Fibroblast of lung (primary cell): ENCODE data around the gene ACTMAP. TPM values are rescaled to one million over a fixed set of nuclear protein-coding genes. Genes with fewer than 3 reads are reported as not detected.

Experiments
- DNase-seq, 2 donors: peaks; one replicate each; pipeline versions ENCODE4 v3.0.0 to v3.0.0-alpha.2; 2010; ENCODE audit warnings: low read depth in 2 of 2
- H2AFZ ChIP-seq: 2 replicates; pipeline ENCODE4 v1.5.1; 2012; ENCODE audit warnings: low read length, control low read depth, inconsistent platforms
- H3K27ac ChIP-seq: 2 replicates; pipeline ENCODE4 v1.5.1; 2011; ENCODE audit warnings: low read length, control low read depth; ENCODE audit not compliant: insufficient read depth
- H3K27me3 ChIP-seq: 2 replicates; pipeline ENCODE4 v1.5.1; 2011; ENCODE audit warnings: mild to moderate bottlenecking, low read length; ENCODE audit not compliant: control insufficient read depth, insufficient read depth
- H3K36me3 ChIP-seq: 2 replicates; pipeline ENCODE4 v1.5.1; 2011; ENCODE audit warnings: low read length; ENCODE audit not compliant: control insufficient read depth, insufficient read depth
- H3K4me1 ChIP-seq: 2 replicates; pipeline ENCODE4 v1.5.1; 2011; ENCODE audit warnings: low read length; ENCODE audit not compliant: control insufficient read depth, insufficient read depth; ENCODE audit errors: extremely low read depth
- H3K4me2 ChIP-seq: 2 replicates; pipeline ENCODE4 v1.5.1; 2011; ENCODE audit warnings: low read length, control low read depth; ENCODE audit not compliant: insufficient read depth; ENCODE audit errors: extremely low read depth
- H3K4me3 ChIP-seq, 4 experiments: fragments of 200-600 bp in 1 of 4; sonication (generic) in 1 of 4; replicated peaks in 1 of 4; 2 replicates each; pipeline ENCODE4 v1.5.1; 2011 to 2016; ENCODE audit warnings: low read length in 4 of 4, low read depth in 3 of 4, mild to moderate bottlenecking in 3 of 4, control low read depth in 2 of 4, inconsistent platforms in 1 of 4, mixed read lengths in 1 of 4; ENCODE audit not compliant: insufficient read depth in 1 of 4; ENCODE audit errors: control extremely low read depth in 1 of 4
- H3K79me2 ChIP-seq: 2 replicates; pipeline ENCODE4 v1.5.1; 2012; ENCODE audit warnings: mild to moderate bottlenecking, low read length, inconsistent platforms; ENCODE audit not compliant: control insufficient read depth, insufficient read depth
- H3K9ac ChIP-seq: 2 replicates; pipeline ENCODE4 v1.5.1; 2011; ENCODE audit warnings: mild to moderate bottlenecking, low read length, control low read depth; ENCODE audit not compliant: insufficient read depth
- H3K9me3 ChIP-seq: 2 replicates; pipeline ENCODE4 v1.5.1; 2012; ENCODE audit warnings: low read depth, low read length; ENCODE audit not compliant: control insufficient read depth, insufficient read depth
- H4K20me1 ChIP-seq: 2 replicates; pipeline ENCODE4 v1.5.1; 2011; ENCODE audit warnings: low read length; ENCODE audit not compliant: control insufficient read depth, insufficient read depth; ENCODE audit errors: extremely low read depth
- EZH2 ChIP-seq: IDR thresholded peaks from 2 replicates; pipeline ENCODE4 v1.5.1; 2012; ENCODE audit warnings: low read length, control low read depth, mild to moderate bottlenecking; ENCODE audit errors: missing control alignments
- polyA plus RNA-seq, 2 donors: library from polyadenylated mRNA; depleted of rRNA in 1 of 2; stranded (reverse) in 1 of 2; unstranded in 1 of 2; fragments of >200 nt; gene quantifications; 2 replicates each; pipeline ENCODE4 v1.2.1, GENCODE V29; 2011 to 2012; ENCODE audit warnings: missing spikeins in 1 of 2
- total RNA-seq: library from RNA; depleted of rRNA; stranded (reverse); fragments of >200 nt; gene quantifications from 2 replicates; pipeline ENCODE4 v1.2.1, GENCODE V29; 2014
- TF ChIP-seq, protein P1 (sequence below), 2 donors: IDR thresholded peaks in 1 of 2; conservative IDR thresholded peaks in 1 of 2; 1 replicate in 1 of 2; 2 replicates in 1 of 2; pipeline ENCODE4 v1.5.1; 2011 to 2012; ENCODE audit warnings: low read length in 2 of 2, control low read depth in 1 of 2, inconsistent platforms in 1 of 2, low read depth in 1 of 2, mild to moderate bottlenecking in 1 of 2

ACTMAP gene
- total and polyA plus RNA-seq, 2 donors (not counting 1 experiment from before 2014, with no cell fraction given) = 1.8 to 2.2 TPM

- no peaks in the 10 kb centered on the region for H3K79me2 ChIP-seq
- H3K27ac ChIP-seq = no peak overlapping the region
- H3K4me2 ChIP-seq = no peak overlapping the region
- no peak for DNase-seq
- H3K9ac ChIP-seq = no peak overlapping the region
- H3K27me3 ChIP-seq = no peaks in the 10 kb centered on the region
- no peaks in the 10 kb centered on the region for H3K9me3 ChIP-seq
- peaks cover 17% of the 10 kb centered on the region for H3K36me3 ChIP-seq
- no peaks in the 10 kb centered on the region for H4K20me1 ChIP-seq
- no peak overlapping the region for H3K4me3 ChIP-seq
- TF ChIP-seq, protein P1, sequence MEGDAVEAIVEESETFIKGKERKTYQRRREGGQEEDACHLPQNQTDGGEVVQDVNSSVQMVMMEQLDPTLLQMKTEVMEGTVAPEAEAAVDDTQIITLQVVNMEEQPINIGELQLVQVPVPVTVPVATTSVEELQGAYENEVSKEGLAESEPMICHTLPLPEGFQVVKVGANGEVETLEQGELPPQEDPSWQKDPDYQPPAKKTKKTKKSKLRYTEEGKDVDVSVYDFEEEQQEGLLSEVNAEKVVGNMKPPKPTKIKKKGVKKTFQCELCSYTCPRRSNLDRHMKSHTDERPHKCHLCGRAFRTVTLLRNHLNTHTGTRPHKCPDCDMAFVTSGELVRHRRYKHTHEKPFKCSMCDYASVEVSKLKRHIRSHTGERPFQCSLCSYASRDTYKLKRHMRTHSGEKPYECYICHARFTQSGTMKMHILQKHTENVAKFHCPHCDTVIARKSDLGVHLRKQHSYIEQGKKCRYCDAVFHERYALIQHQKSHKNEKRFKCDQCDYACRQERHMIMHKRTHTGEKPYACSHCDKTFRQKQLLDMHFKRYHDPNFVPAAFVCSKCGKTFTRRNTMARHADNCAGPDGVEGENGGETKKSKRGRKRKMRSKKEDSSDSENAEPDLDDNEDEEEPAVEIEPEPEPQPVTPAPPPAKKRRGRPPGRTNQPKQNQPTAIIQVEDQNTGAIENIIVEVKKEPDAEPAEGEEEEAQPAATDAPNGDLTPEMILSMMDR (conservative IDR thresholded peaks at IDR 0.05 in 1 of 2, IDR thresholded peaks at IDR 0.05 in 1 of 2; ENCODE audit: low read depth in 1 of 2, low read length in 2 of 2) = no peak
- TF ChIP-seq EZH2 = no peak
- H3K4me1 ChIP-seq = no peaks in the 10 kb centered on the region
- no peak overlapping the region for H2AFZ ChIP-seq
Observed at GRCh38 chr19:40707615-40708014, 42.7 kb downstream of the ACTMAP start.

- Histone ChIP-seq H3K9me3 (no peaks in the 10 kb centered on the region), H3K4me3 (no peak overlapping the region), H3K27me3 (no peaks in the 10 kb centered on the region), H2AFZ (no peak overlapping the region), H3K4me1 (no peaks in the 10 kb centered on the region), H3K4me2 (no peak overlapping the region), H3K27ac (no peak overlapping the region), H3K9ac (no peak overlapping the region), H4K20me1 (no peaks in the 10 kb centered on the region), H3K79me2 (no peaks in the 10 kb centered on the region), H3K36me3 (peaks cover 22% of the 10 kb centered on the region)
- no peak for DNase-seq
- no peak for TF ChIP-seq EZH2
- TF ChIP-seq, protein P1 (conservative IDR thresholded peaks at IDR 0.05 in 1 of 2, IDR thresholded peaks at IDR 0.05 in 1 of 2; ENCODE audit: low read depth in 1 of 2, low read length in 2 of 2) = no peak
Observed at GRCh38 chr19:40705950-40706619, 44.2 kb downstream of the ACTMAP start.

DNA sequence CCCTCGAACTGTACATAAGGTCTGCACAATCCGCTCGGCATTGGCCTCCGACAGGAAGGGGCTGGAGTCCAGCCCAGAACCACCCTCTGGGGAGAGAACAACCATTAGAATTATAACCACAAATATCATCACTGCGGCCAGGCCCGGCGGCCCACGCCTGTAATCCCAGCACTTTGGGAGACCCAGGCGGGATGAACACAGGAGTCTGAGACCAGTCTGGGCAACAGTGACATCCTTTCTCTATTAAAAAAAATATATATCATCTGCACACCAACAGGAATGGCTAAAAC is 45.0 kb downstream of the ACTMAP start:
- no peak overlapping the region for H3K9ac ChIP-seq
- H3K4me2 ChIP-seq = no peak overlapping the region
- TF ChIP-seq, protein P1 (conservative IDR thresholded peaks at IDR 0.05 in 1 of 2, IDR thresholded peaks at IDR 0.05 in 1 of 2; ENCODE audit: low read depth in 1 of 2, low read length in 2 of 2) = no peak
- no peak for TF ChIP-seq EZH2
- H3K79me2 ChIP-seq = no peaks in the 10 kb centered on the region
- no peak overlapping the region for H3K27ac ChIP-seq
- no peaks in the 10 kb centered on the region for H4K20me1 ChIP-seq
- no peaks in the 10 kb centered on the region for H3K9me3 ChIP-seq
- no peak overlapping the region for H3K4me3 ChIP-seq
- H3K27me3 ChIP-seq = no peaks in the 10 kb centered on the region
- H2AFZ ChIP-seq = no peak overlapping the region
- H3K36me3 ChIP-seq = peaks cover 22% of the 10 kb centered on the region
- no peak for DNase-seq
- no peaks in the 10 kb centered on the region for H3K4me1 ChIP-seq
